ENCODE results near the gene IL23R. TPM values are rescaled to one million over a fixed set of nuclear protein-coding genes. Genes with fewer than 3 reads are reported as not detected.

The IL23R gene
- total and polyA plus RNA-seq, 2 of the 13 experiments (the other 11 are each of a cell fraction or from before 2014, with no cell fraction given) = not detected

DNA sequence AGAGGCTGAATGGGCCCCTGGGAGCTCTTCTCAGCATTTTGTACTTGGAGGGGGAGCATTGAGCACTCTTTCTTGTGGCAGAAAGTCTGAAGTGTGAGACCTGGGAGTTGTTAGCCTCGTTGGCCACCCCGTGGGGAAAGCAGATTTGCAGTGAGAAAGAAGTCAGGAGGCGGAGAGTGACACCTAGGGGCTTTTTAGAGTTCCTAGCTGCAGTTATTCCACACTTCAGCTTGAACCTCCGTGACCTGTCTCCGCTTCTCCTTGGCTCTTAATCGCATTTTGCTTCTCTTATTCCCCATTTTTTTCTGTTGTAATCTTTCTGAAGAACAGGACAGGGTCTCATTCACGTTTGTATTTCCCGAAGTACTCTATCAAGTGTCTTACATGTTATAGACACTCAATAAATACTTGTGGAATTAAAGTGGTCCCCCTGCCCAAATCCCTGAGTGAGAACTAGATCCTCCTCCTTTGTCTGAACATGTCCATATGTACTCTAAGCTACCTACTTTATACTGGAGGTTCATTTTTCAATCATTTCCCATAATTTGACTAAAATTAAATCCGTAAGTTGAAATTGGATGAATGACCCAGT, 17.0 kb upstream of the IL23R start:
- 7% methylated on average over 9 of the region's 9 CpGs for WGBS (ENCODE audit: low lambda C conversion rate)
- BruUV-seq (replicated peaks) = no TSS peak
- peak overlapping the region; percentile 56 for H2AFZ ChIP-seq (ENCODE audit: low read length)
- TF ChIP-seq ZSCAN9 (CRISPR knock-in tag; IDR thresholded peaks at IDR 0.05; ENCODE audit: borderline replicate concordance) (0 out of 2 replicates have a peak, but pooled peaks have one; percentile 29), RAD21 (CRISPR knock-in tag; IDR thresholded peaks at IDR 0.05) (peak; percentile 84), STAG1 (CRISPR knock-in tag; IDR thresholded peaks at IDR 0.05) (peak; percentile 87), ZSCAN25 (CRISPR knock-in tag; IDR thresholded peaks at IDR 0.05) (no peak), NFATC3 (CRISPR knock-in tag; IDR thresholded peaks at IDR 0.05) (no peak), RXRA (CRISPR knock-in tag; IDR thresholded peaks at IDR 0.05) (no peak), ELF3 (CRISPR knock-in tag; IDR thresholded peaks at IDR 0.05) (0 out of 2 replicates have a peak, but pooled peaks have one; percentile 25), ZNF468 (CRISPR knock-in tag; IDR thresholded peaks at IDR 0.05) (no peak), EHMT2 (IDR thresholded peaks at IDR 0.05; ENCODE audit: borderline replicate concordance, low read depth, low read length) (no peak), SMC3 (IDR thresholded peaks at IDR 0.05; ENCODE audit: low read length) (peak; percentile 92)
- TF ChIP-seq, protein P1, sequence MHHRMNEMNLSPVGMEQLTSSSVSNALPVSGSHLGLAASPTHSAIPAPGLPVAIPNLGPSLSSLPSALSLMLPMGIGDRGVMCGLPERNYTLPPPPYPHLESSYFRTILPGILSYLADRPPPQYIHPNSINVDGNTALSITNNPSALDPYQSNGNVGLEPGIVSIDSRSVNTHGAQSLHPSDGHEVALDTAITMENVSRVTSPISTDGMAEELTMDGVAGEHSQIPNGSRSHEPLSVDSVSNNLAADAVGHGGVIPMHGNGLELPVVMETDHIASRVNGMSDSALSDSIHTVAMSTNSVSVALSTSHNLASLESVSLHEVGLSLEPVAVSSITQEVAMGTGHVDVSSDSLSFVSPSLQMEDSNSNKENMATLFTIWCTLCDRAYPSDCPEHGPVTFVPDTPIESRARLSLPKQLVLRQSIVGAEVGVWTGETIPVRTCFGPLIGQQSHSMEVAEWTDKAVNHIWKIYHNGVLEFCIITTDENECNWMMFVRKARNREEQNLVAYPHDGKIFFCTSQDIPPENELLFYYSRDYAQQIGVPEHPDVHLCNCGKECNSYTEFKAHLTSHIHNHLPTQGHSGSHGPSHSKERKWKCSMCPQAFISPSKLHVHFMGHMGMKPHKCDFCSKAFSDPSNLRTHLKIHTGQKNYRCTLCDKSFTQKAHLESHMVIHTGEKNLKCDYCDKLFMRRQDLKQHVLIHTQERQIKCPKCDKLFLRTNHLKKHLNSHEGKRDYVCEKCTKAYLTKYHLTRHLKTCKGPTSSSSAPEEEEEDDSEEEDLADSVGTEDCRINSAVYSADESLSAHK (CRISPR knock-in tag; IDR thresholded peaks at IDR 0.05; ENCODE audit: borderline replicate concordance) = no peak
- TF ChIP-seq, protein P2, sequence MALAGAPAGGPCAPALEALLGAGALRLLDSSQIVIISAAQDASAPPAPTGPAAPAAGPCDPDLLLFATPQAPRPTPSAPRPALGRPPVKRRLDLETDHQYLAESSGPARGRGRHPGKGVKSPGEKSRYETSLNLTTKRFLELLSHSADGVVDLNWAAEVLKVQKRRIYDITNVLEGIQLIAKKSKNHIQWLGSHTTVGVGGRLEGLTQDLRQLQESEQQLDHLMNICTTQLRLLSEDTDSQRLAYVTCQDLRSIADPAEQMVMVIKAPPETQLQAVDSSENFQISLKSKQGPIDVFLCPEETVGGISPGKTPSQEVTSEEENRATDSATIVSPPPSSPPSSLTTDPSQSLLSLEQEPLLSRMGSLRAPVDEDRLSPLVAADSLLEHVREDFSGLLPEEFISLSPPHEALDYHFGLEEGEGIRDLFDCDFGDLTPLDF (CRISPR knock-in tag; IDR thresholded peaks at IDR 0.05) = no peak
- TF ChIP-seq, protein P3, sequence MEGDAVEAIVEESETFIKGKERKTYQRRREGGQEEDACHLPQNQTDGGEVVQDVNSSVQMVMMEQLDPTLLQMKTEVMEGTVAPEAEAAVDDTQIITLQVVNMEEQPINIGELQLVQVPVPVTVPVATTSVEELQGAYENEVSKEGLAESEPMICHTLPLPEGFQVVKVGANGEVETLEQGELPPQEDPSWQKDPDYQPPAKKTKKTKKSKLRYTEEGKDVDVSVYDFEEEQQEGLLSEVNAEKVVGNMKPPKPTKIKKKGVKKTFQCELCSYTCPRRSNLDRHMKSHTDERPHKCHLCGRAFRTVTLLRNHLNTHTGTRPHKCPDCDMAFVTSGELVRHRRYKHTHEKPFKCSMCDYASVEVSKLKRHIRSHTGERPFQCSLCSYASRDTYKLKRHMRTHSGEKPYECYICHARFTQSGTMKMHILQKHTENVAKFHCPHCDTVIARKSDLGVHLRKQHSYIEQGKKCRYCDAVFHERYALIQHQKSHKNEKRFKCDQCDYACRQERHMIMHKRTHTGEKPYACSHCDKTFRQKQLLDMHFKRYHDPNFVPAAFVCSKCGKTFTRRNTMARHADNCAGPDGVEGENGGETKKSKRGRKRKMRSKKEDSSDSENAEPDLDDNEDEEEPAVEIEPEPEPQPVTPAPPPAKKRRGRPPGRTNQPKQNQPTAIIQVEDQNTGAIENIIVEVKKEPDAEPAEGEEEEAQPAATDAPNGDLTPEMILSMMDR (CRISPR knock-in tag; IDR thresholded peaks at IDR 0.05) = peak; percentile 86

More for the DNA sequence above, 17.0 kb upstream of the IL23R start:
- peak; percentile 99 for ATAC-seq
- DNase-seq (ENCODE audit: low spot score) = peak; percentile 70
- H3K9me3 ChIP-seq (ENCODE audit: low read length) = no peaks in the 10 kb centered on the region
- H3K36me3 ChIP-seq (replicated peaks in 1 of 2; ENCODE audit: control insufficient read depth in 1 of 2, insufficient read depth in 2 of 2, low read length in 2 of 2) = no peaks in the 10 kb centered on the region
- H4K20me1 ChIP-seq (ENCODE audit: insufficient read depth, low read length) = no peaks in the 10 kb centered on the region
- peak overlapping the region; percentile 77 for H3K4me2 ChIP-seq (ENCODE audit: low read depth, low read length)
- no peaks in the 10 kb centered on the region; a peak in 1 of 5 replicates for H3K27me3 ChIP-seq (ENCODE audit: control insufficient read depth in 1 of 2, insufficient read depth in 2 of 2, low read length in 2 of 2)
- CTCF ChIA-PET (ENCODE audit: low intra/inter-chr PET ratio, low total read pairs) = interaction anchor here (1.8 to 3.2 kb wide), 2 partner anchors 153 to 384 kb away, joined by 20 to 42 read pairs; no protein-coding TSS in a partner anchor
- peak overlapping the region in 2 of 3 experiments; percentile 1 to 34; a peak in 1 of 6 replicates for H3K4me3 ChIP-seq (replicated peaks in 1 of 3; ENCODE audit: insufficient read depth in 1 of 3, low read depth in 2 of 3, low read length in 3 of 3)
- peaks cover 10% of the 10 kb centered on the region for H3K4me1 ChIP-seq (ENCODE audit: insufficient read depth, low read length)
- no peak overlapping the region for H3K27ac ChIP-seq (ENCODE audit: extremely low read length, insufficient read depth, low read length)
- no peaks in the 10 kb centered on the region for H3K79me2 ChIP-seq (ENCODE audit: insufficient read depth, low read length)
- POLR2A ChIA-PET = interaction anchor here (0.7 to 0.9 kb wide), 2 partner anchors 153 to 310 kb away, joined by 4 read pairs; no protein-coding TSS in a partner anchor
- in situ Hi-C loops (cut with HindIII; ENCODE audit: extremely low pct_ligation_motif_present, low pct_unique_long_range_greater_than_20kb) = loop anchor here (5.0 to 10.0 kb wide), 3 partner anchors 92 to 384 kb away; no protein-coding TSS in a partner anchor
- 0 out of 2 replicates have a peak overlapping the region, but pooled peaks have one; percentile 23 for H3K9ac ChIP-seq (ENCODE audit: insufficient read depth, low read depth, low read length)
- FAIRE-seq = peak; percentile 60
- intact Hi-C loops (cut with micrococcal nuclease; ENCODE audit: unreplicated experiment) = loop anchor here (1.0 to 10.0 kb wide), 3 partner anchors 97 to 214 kb away; no protein-coding TSS in a partner anchor
